Stimulated activated CD4-positive, alpha-beta T cell treated with anti-CD3 and anti-CD28 coated beads, Interleukin-12 subunit alpha, Interleukin-12 subunit beta, amount 100 ng/mL, for 48 hours (primary cell): ENCODE results near the gene TIMM10.

Experiments used
- DNase-seq, 3 donors: peaks; one replicate each; pipeline ENCODE4 v3.0.0-alpha.2; 2020; ENCODE audit warnings: low read depth in 2 of 3, low spot score in 1 of 3

Gene TIMM10

GRCh38 chr11:57504511-57504910 is 26.0 kb downstream of the TIMM10 start:
- DNase-seq = no peak

GRCh38 chr11:57502870-57503269 is 27.7 kb downstream of the TIMM10 start:
- no peak for DNase-seq

GRCh38 chr11:57502376-57502775 is 28.2 kb downstream of the TIMM10 start:
- DNase-seq = no peak

GRCh38 chr11:57501953-57502352 is 28.6 kb downstream of the TIMM10 start:
- DNase-seq = no peak

- DNase-seq = no peak
Observed at GRCh38 chr11:57500926-57501325, 29.6 kb downstream of the TIMM10 start.

GRCh38 chr11:57500515-57500914 is 30.0 kb downstream of the TIMM10 start:
- no peak for DNase-seq

- no peak for DNase-seq
Observed at GRCh38 chr11:57499983-57500461, 30.5 kb downstream of the TIMM10 start.

GRCh38 chr11:57499413-57499982 is 31.1 kb downstream of the TIMM10 start:
- DNase-seq = no peak

GRCh38 chr11:57498540-57498939 is 32.0 kb downstream of the TIMM10 start:
- no peak for DNase-seq

- DNase-seq = no peak
Observed at GRCh38 chr11:57497303-57498247, 33.0 kb downstream of the TIMM10 start.

- DNase-seq = no peak
Observed at GRCh38 chr11:57496109-57496820, 34.3 kb downstream of the TIMM10 start.

- peak in 2 of 3 donors; percentile 59 to 79 for DNase-seq
Observed at GRCh38 chr11:57493507-57494503, 36.7 kb downstream of the TIMM10 start.

- no peak for DNase-seq
Observed at GRCh38 chr11:57491371-57492061, 39.0 kb downstream of the TIMM10 start.

GRCh38 chr11:57490456-57491248 is 39.9 kb downstream of the TIMM10 start:
- no peak for DNase-seq

GRCh38 chr11:57487920-57488659 is 42.5 kb downstream of the TIMM10 start:
- no peak for DNase-seq

GRCh38 chr11:57487021-57487778 is 43.4 kb downstream of the TIMM10 start:
- DNase-seq = no peak

GRCh38 chr11:57485217-57485990 is 45.1 kb downstream of the TIMM10 start:
- no peak for DNase-seq
